Islet of Langerhans (tissue), 1 donor: ENCODE data around the gene CR1.
"Not testable (repeated sequence)": the region's sequence is repeated elsewhere in the genome, so short reads cannot be mapped to it uniquely, and the experiment has no call there.

Experiments
- FAIRE-seq: peaks from one replicate; lab custom pipeline; 2011; peaks lifted over from hg19 to GRCh38; lab: Jason Lieb, UNC

The CR1 gene

GRCh38 chr1:207495801-207496792 is at the start of gene CR1:
Gene CR1 (plus strand): TSS chr1:207496157. CDS start chr1:207496268, 111 bp downstream.
- FAIRE-seq: no peak

DNA sequence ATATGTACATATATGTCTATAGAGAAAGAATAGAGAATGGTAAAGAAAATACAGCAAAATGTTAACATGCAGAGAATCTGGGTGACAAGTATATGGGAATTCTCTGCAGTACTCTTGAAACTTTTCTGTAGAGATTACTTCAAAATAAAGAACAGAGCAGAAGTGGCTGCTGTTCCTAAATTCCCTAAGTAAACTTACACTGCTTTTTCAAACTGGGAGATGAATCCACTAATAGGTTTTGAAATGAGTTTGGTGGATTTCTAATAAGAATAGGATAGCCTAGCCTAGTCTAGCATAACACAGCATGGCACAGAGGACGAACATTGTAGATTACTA is 42.3 kb upstream of the CR1 start:
- no peak for FAIRE-seq

GRCh38 chr1:207454046-207454964 is 41.7 kb upstream of the CR1 start, which contains the start of gene CR2:
Gene CR2 (plus strand): TSS chr1:207454328. CDS start chr1:207454419, 91 bp downstream.
- FAIRE-seq: no peak

GRCh38 chr1:207455183-207455754 is 40.7 kb upstream of the CR1 start:
- no peak for FAIRE-seq

DNA sequence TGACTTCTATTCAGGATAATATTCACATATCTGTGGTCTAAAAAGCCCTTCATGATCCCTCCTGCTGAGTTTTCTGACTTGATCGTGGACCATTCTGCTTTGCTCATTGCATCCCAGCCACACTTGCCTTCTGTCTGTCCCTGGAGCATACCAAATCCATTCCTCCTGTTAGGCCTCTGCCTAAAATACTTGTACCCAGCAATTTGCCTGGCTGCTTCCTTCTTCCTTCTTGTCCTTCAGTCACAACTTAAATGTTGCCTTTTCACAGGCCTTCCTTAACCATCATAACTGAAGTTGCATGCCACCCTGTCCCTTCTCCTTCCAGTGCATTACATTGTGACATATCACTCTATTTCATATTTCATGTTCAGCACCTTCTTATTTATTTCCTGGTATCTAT is 37.5 kb upstream of the CR1 start:
- FAIRE-seq: no peak

GRCh38 chr1:207459008-207459407 is 36.9 kb upstream of the CR1 start:
- FAIRE-seq: no peak

DNA sequence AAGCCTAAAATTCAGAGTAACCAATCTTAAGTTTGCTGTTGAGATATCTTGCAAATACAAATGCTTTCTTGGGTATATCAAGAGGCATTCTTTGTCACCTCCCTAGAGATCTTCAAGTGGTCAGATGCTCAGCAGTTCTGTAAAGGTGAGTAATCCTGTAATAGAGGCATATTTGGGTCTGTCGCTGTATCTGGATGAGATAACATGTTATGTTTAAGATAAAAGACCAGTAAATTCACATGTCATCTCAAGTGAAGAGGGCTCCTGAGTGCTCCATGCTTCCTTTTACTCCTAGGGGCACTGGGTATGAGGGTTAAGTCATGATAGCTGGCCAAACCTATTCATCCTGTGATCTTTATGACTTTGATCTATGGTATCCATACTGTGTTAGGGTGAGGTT is 34.3 kb upstream of the CR1 start:
- FAIRE-seq: no peak

GRCh38 chr1:207462535-207462934 is 33.4 kb upstream of the CR1 start:
- no peak for FAIRE-seq

GRCh38 chr1:207463021-207463420 is 32.9 kb upstream of the CR1 start:
- no peak for FAIRE-seq

- FAIRE-seq: no peak
These were observed 32.4 kb upstream of the CR1 start for GRCh38 chr1:207463571-207463970.

GRCh38 chr1:207470927-207471326 is 25.0 kb upstream of the CR1 start:
- no peak for FAIRE-seq

DNA sequence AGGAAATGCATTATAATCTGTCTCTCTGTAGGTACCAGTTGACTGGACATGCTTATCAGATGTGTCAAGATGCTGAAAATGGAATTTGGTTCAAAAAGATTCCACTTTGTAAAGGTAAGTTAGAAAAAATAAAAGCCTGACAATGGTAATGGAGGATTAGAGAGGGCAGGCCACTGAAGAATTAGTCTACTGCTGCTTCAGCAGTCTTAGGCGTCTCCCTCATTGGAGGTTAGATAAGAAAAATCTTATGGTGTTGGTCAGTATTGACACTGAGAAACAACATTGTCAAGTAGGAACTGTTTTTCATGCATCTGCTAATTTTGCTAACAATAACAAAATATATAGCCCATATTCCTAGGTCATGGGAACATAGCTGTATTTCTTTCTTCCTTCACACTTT is 21.7 kb upstream of the CR1 start:
- no peak for FAIRE-seq

DNA sequence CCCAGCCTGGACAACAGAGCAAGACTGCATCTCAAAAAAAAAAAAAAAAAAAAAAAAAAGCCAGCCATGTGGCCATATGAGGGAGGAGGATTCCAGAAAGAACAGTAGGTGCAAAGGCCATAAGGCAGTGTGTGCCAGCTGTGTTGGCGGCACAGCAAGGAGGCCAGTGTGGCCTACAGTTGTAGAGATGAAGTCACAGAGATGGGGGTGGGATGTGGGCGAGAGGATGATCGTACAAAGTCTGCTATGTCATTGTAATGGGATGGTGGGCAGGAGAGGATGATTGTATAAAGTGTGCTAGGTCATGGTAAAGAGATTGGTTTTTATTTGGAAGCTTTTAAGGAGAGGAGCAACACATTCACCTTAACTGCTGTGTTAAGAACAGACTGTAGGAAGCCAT is 9.8 kb upstream of the CR1 start:
- FAIRE-seq: no peak

DNA sequence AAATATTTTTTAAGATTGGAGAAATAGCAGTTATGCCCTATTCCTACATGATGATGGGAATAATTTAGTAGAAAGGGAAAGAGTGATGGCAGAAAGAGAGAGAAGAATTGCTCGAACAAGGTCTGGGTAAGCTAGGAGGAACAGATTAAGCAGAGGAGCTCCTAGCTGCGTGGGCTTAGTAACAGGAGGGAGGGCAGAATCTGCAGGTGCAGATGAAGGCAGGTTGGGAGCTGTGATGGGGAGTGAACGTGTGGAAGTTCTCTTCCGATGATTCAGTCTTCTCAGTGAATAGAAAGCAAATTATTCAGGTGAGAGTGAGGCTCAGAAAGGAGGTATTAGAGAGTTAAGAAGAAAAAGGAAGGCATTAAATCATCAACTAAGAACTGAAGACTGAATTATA is 8.3 kb upstream of the CR1 start:
- FAIRE-seq: no peak

DNA sequence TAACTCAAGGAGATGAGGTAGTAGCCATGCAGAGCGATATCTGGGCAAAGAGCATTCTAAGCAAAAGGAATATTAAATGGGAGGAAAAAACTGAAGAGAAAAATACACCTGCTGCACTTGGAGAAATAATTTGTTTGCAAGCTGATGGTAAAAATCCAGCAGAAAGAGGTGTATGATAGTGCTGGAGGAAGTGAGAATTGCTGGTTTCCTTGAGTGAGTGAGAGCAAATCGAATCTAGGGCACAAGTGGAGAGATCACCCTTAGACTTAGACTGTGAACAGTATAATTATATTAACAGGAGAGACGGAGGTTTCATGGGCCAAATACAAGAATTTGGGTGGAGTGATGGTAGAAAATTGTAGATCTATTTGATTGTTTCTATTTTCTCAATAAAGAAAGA is 2.7 kb upstream of the CR1 start:
- FAIRE-seq: no peak

GRCh38 chr1:207494171-207494570 is 1.8 kb upstream of the CR1 start:
- FAIRE-seq: no peak

DNA sequence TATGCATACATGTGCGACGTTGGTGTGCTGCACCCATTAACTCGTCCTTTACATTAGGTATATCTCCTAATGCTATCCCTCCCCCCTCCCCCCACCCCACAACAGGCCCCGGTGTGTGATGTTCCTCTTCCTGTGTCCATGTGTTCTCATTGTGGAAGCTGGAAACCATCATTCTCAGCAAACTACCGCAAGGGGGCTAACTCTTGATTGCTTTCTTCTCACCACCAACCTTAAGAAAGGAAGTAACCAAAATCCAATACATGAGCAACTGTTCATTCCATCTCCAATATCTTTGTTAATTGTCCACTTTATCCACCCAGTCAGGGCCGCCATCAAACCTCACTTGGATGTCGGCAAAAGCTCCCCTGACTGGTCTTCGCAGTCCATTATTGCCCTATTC is 676 bp upstream of the CR1 start:
- not testable (repeated sequence) for FAIRE-seq

DNA sequence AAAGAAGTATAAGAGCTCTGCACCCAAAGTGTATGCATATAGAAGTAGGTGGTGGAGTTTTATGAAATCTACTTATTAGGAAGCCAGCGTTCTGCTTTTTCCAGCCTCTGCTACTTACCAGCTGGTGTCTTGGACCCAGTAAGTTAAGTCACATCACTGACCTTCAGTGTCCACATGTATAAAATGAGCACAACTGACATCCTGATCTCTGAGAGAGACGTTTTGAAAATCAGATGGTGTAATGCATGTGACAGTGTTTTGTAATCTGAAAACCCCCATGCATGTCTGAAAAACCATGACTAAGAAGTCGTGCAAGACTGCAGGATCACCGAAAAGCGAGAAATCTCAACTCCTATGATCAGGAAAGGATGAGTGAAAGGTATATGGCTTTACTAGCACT is 2.0 kb downstream of the CR1 start:
- no peak for FAIRE-seq

GRCh38 chr1:207499573-207499972 is 3.6 kb downstream of the CR1 start:
- peak; percentile 93 for FAIRE-seq

GRCh38 chr1:207500306-207500705 is 4.3 kb downstream of the CR1 start:
- FAIRE-seq: no peak

GRCh38 chr1:207501071-207501470 is 5.1 kb downstream of the CR1 start:
- FAIRE-seq: no peak

DNA sequence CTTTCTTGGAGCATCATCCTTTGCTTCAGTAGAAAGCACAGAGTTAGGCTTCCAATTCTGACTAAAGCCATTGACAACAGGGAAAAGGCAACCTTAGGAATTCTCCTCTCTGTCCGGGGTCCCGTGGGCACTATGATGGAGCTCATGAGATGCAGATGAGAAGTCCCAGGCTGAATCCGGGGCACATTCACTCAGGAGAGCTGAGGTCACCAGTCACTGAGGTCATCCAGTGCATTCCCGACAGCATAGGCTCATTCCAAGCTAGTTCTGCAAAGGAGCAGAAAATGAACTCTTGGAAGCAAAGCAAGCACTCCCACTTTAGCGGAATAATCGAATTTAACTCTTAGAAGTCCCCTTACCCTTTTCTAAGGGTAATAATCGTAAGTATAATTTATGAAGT is 6.8 kb downstream of the CR1 start:
- no peak for FAIRE-seq

DNA sequence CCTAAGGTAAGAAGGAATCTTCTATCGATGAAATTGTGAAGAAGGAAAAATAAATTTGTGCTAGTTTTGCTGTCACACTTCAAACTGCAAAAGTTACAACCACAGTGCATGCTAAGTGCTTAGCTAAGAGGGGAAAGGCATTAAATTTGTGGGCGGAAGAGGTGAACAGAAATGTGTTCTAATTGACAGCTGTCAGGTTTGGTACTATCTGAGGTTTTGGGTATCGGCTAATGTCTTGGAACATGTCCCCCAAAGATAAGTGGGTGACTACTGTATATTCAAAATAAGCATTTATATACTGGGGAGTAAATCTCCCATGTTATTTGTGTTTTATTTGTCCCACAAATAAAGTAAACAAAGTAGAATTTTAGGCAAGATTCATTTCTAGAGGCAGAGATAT is 8.0 kb downstream of the CR1 start:
- FAIRE-seq: no peak
